Neutrophil (primary cell): ENCODE measurements around the gene SAMD14.

ENCODE experiments used
- H3K27ac ChIP-seq: fragments of 200-600 bp; sonication (generic); 2 replicates; pipeline ENCODE4 v1.5.1; 2016; ENCODE audit warnings: mild to moderate bottlenecking, moderate library complexity
- H3K27me3 ChIP-seq: fragments of 200-600 bp; sonication (generic); 2 replicates; pipeline ENCODE4 v1.6.0; 2016; ENCODE audit warnings: mild to moderate bottlenecking
- H3K36me3 ChIP-seq: fragments of 200-600 bp; sonication (generic); 2 replicates; pipeline ENCODE4 v1.5.1; 2017
- H3K4me1 ChIP-seq, 2 experiments: fragments of 200-600 bp in 1 of 2; sonication (generic) in 1 of 2; 1 replicate in 1 of 2; 2 replicates in 1 of 2; pipeline versions ENCODE4 v1.5.1 to v1.6.1; 2013 to 2016; ENCODE audit warnings: low read depth in 1 of 2, low read length in 1 of 2, mild to moderate bottlenecking in 1 of 2, moderate library complexity in 1 of 2; ENCODE audit not compliant: control insufficient read depth in 1 of 2, insufficient read depth in 1 of 2
- H3K4me3 ChIP-seq, 2 experiments: fragments of 200-600 bp in 1 of 2; sonication (generic) in 1 of 2; 1 replicate in 1 of 2; 2 replicates in 1 of 2; pipeline ENCODE4 v1.5.1; 2013 to 2016; ENCODE audit warnings: low read depth in 1 of 2, low read length in 1 of 2, mild to moderate bottlenecking in 1 of 2, moderate library complexity in 1 of 2
- H3K9me3 ChIP-seq: fragments of 200-600 bp; sonication (generic); 2 replicates; pipeline ENCODE4 v1.5.1; 2016
- TF ChIP-seq, protein P1 (sequence below): fragments of 200-600 bp; sonication (generic); IDR thresholded peaks from 2 replicates; pipeline ENCODE4 v1.5.1; 2016; ENCODE audit warnings: antibody characterized with exemption

SAMD14 gene

DNA sequence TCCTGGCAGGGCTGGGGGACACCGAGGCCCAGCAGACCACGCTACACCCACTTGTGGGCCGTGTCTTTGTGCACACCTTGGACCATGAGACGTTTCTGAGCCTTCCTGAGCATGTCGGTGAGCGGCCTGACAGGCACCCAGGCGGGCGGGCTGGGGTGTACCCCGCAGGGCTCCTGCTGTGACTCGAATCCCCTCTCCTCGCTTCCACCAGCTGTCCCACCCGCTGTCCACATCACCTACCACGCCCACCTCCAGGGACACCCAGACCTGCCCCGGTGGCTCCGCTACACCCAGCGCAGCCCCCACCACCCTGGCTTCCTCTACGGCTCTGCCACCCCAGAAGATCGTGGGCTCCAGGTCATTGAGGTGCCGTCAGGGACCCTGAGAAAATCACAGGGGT lies 37.4 kb upstream of the SAMD14 start:
- Histone ChIP-seq H3K36me3 (no peaks in the 10 kb centered on the region), H3K4me1 (peaks cover 6 to 9% of the 10 kb centered on the region in 2 experiments), H3K4me3 (no peak overlapping the region), H3K9me3 (no peaks in the 10 kb centered on the region), H3K27ac (no peak overlapping the region), H3K27me3 (peaks cover 6% of the 10 kb centered on the region)
- TF ChIP-seq, protein P1, sequence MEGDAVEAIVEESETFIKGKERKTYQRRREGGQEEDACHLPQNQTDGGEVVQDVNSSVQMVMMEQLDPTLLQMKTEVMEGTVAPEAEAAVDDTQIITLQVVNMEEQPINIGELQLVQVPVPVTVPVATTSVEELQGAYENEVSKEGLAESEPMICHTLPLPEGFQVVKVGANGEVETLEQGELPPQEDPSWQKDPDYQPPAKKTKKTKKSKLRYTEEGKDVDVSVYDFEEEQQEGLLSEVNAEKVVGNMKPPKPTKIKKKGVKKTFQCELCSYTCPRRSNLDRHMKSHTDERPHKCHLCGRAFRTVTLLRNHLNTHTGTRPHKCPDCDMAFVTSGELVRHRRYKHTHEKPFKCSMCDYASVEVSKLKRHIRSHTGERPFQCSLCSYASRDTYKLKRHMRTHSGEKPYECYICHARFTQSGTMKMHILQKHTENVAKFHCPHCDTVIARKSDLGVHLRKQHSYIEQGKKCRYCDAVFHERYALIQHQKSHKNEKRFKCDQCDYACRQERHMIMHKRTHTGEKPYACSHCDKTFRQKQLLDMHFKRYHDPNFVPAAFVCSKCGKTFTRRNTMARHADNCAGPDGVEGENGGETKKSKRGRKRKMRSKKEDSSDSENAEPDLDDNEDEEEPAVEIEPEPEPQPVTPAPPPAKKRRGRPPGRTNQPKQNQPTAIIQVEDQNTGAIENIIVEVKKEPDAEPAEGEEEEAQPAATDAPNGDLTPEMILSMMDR: no peak

DNA sequence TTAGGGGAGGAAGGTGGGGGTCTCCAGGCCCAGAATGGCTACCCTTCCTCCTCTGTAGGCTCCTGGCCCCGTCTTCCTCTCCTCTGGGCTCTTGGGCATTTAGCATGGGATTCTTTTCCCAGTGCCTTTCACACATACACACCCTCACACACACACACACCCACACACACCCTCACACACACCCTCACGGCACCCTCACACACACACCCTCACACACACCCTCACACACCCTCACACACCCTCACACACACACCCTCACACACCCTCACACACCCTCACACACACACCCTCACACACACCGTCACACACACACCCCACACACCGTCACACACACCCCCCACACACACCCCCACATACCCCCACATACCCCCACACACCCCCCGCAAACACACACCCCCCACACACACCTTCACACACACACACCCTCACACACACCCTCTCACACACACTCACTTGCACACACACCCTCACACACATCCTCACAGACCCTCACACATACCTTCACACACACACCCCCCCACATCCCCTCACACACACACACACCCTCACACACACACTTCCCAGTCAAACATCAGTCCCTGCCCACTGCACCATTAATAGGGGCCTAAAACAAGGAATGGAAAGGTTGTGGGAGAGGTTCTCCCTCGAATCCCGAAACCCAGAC lies 36.7 kb upstream of the SAMD14 start:
- peaks cover 10 to 12% of the 10 kb centered on the region in 2 experiments for H3K4me1 ChIP-seq
- no peaks in the 10 kb centered on the region for H3K36me3 ChIP-seq
- no peak overlapping the region for H3K27ac ChIP-seq
- H3K4me3 ChIP-seq: no peak overlapping the region
- no peaks in the 10 kb centered on the region for H3K9me3 ChIP-seq
- TF ChIP-seq, protein P1: no peak
- H3K27me3 ChIP-seq: peaks cover 6% of the 10 kb centered on the region

DNA sequence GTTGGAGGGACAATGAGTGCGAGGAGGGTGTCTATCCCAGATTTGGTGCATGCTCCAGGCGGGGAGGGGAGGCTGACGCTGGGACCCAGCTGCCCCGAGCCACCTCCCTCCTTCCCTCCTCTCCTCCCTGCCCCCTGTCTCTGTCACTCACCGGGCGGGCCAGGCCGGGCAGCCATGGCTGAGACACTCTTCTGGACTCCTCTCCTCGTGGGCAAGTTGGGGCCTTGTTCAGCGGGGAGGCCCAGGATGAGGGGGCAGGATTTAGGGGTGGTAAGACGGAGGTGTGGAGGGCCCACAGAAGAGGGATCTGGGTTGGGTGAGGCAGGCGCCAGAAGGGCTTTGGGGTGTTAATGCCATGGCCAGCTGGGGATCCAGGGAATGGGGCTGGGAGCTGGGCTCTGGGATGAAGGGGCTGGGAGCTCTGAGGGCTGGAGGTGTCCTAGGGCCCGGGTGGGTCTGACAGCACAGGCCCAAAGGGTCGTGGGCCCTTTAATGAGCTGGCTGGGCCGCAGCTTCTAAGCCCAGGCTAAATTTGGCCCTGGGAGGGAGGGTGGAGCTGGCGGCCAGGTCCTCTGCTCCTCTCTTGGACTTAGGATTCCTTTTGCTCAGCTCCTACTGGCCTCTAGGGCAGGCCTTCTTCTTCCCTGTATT lies 36.0 kb upstream of the SAMD14 start, which contains the start of gene SGCA:
Gene SGCA, plus strand, starts transcription at position 139 of the 651 bp plus-strand sequence. Its CDS starts 36 bp downstream, at position 175.
- H3K27ac ChIP-seq: no peak within 1 kb of the TSS
- TF ChIP-seq, protein P1: no peak
- peaks cover 16 to 19% of the 10 kb centered on the region in 2 experiments for H3K4me1 ChIP-seq
- peaks cover 8% of the 10 kb centered on the region for H3K27me3 ChIP-seq
- no peaks in the 10 kb centered on the region for H3K9me3 ChIP-seq
- H3K4me3 ChIP-seq: no peak within 1 kb of the TSS
- H3K36me3 ChIP-seq: no peaks in the 10 kb centered on the region

DNA sequence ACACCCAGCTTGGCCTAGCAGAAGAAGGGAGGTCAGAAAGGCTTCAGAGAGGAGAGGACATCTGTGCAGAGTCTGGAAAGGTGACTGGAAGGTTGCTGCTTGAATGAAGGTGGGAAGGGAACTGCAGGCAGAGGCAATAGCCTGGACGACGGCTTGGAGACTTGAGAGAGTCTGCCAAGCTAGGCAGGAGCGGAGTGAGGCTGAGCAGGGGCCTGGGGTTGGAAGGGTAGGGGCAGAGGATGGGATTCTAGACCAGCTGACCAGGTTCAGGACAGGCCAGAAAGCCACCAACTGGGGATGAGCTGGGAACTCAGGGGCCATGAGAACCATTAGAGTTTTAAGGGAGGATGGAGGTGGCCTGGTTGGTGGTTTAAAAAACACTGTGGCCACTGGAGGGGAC lies 35.5 kb upstream of the SAMD14 start:
- H3K4me1 ChIP-seq: peaks cover 20 to 22% of the 10 kb centered on the region in 2 experiments
- peaks cover 14% of the 10 kb centered on the region for H3K27me3 ChIP-seq
- no peaks in the 10 kb centered on the region for H3K9me3 ChIP-seq
- H3K4me3 ChIP-seq: no peak overlapping the region
- TF ChIP-seq, protein P1: no peak
- no peaks in the 10 kb centered on the region for H3K36me3 ChIP-seq
- no peak overlapping the region for H3K27ac ChIP-seq

DNA sequence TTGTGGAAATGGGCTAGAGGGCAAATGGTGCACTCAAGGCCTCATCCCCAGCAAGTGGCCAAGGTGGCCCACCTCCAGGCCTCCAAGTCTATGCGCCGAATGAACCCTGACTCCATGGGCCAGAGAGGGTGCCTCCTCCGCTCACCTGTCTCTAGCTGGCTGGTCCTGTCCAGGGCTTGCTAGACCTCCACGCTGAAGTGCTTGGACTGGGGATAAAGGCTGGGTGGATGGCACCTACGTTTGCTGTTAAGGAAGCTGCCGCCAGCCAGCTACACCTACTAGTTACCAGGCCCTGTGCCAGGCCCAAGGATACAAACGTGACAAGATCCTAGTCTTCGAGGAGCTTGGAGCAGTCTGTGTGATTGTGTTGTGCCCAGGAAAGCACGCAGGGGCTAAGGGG lies 35.1 kb upstream of the SAMD14 start:
- H3K4me3 ChIP-seq: no peak overlapping the region
- H3K27ac ChIP-seq: no peak overlapping the region
- no peaks in the 10 kb centered on the region for H3K9me3 ChIP-seq
- no peaks in the 10 kb centered on the region for H3K36me3 ChIP-seq
- H3K27me3 ChIP-seq: peaks cover 15% of the 10 kb centered on the region
- TF ChIP-seq, protein P1: no peak
- peaks cover 20 to 22% of the 10 kb centered on the region in 2 experiments for H3K4me1 ChIP-seq
